K562 (cell line): ENCODE results near the gene P2RY8. TPM values are rescaled to one million over a fixed set of nuclear protein-coding genes. Genes with fewer than 3 reads are reported as not detected.

ENCODE experiments used
- ATAC-seq: fragments of 200-7000 bp; cut with Tn5 transposase; 3 replicates; pipeline ENCODE4 v1.9.1; 2020; ENCODE audit warnings: moderate library complexity
- BruUV-seq: library from RNA; stranded (reverse); fragments of 400-500 nt; replicated peaks from 2 replicates; lab custom pipeline; 2021; lab: Mats Ljungman, UMichigan
- CTCF ChIA-PET: fragments of 300-600 bp; formaldehyde crosslinking; extraction: SDS; loops from one replicate; lab custom pipeline; 2021; ENCODE audit warnings: low intra/inter-chr PET ratio; lab: Yijun Ruan, JAX
- POLR2A ChIA-PET: fragments of 300-600, 350-650 bp; sonication (Branson Sonifier 250); formaldehyde crosslinking; extraction: SDS; loops from one replicate; lab custom pipeline; 2021; ENCODE audit warnings: antibody characterized with exemption, inconsistent platforms; lab: Yijun Ruan, JAX
- DNase-seq, 4 experiments: peaks; one replicate each; pipeline versions ENCODE4 v3.0.0 to v3.0.0-alpha.2; 2011 to 2018; ENCODE audit warnings: low spot score in 3 of 4, mixed read lengths in 3 of 4; ENCODE audit errors: extremely low read depth in 1 of 4
- FAIRE-seq: peaks from 2 replicates; lab custom pipeline; 2011; peaks lifted over from hg19 to GRCh38; lab: Jason Lieb, UNC
- H2AFZ ChIP-seq: 2 replicates; pipeline ENCODE4 v1.6.0; 2011; ENCODE audit warnings: low read depth, low read length, control low read depth, inconsistent platforms
- H3K27ac ChIP-seq: fragments of 200-600 bp; 3 replicates; pipeline ENCODE4 v1.8.0; 2011; ENCODE audit warnings: low read depth, mild to moderate bottlenecking, control low read depth, inconsistent platforms, low read length, moderate library complexity, mixed read lengths; ENCODE audit errors: extremely low read depth
- H3K27me3 ChIP-seq, 2 experiments: fragments of 300-600 bp in 1 of 2; 2 replicates in 1 of 2; 3 replicates in 1 of 2; pipeline versions ENCODE4 v1.6.0 to v1.8.0; 2011; ENCODE audit warnings: inconsistent platforms in 2 of 2, low read length in 2 of 2, mild to moderate bottlenecking in 1 of 2, mixed read lengths in 1 of 2, moderate library complexity in 1 of 2; ENCODE audit not compliant: control insufficient read depth in 2 of 2, insufficient read depth in 2 of 2
- H3K36me3 ChIP-seq: fragments of 300-600 bp; 3 replicates; pipeline ENCODE4 v1.8.0; 2011; ENCODE audit warnings: mild to moderate bottlenecking, low read length, inconsistent platforms; ENCODE audit not compliant: control insufficient read depth, insufficient read depth
- H3K4me1 ChIP-seq, 2 experiments: fragments of 200-600 bp in 1 of 2; replicated peaks in 1 of 2; 2 replicates in 1 of 2; 3 replicates in 1 of 2; pipeline versions ENCODE4 v1.5.1 to v1.8.0; 2011; ENCODE audit warnings: inconsistent platforms in 2 of 2, low read length in 2 of 2, mild to moderate bottlenecking in 1 of 2, mixed read lengths in 1 of 2, moderate library complexity in 1 of 2; ENCODE audit not compliant: control insufficient read depth in 2 of 2, insufficient read depth in 2 of 2
- H3K4me2 ChIP-seq: 2 replicates; pipeline ENCODE4 v1.6.1; 2011; ENCODE audit warnings: low read length, control low read depth, inconsistent platforms, mixed read lengths; ENCODE audit not compliant: insufficient read depth
- H3K4me3 ChIP-seq: fragments of 200-600 bp; sonication (generic), shearing (Covaris generic); 2 replicates; pipeline ENCODE4 v1.5.1; 2016; ENCODE audit warnings: control low read depth, inconsistent platforms
- H3K79me2 ChIP-seq: fragments of 200-600 bp; 3 replicates; pipeline ENCODE4 v1.8.0; 2011; ENCODE audit warnings: low read length, inconsistent platforms; ENCODE audit not compliant: control insufficient read depth, insufficient read depth
- H3K9ac ChIP-seq, 2 experiments: 2 replicates each; pipeline versions ENCODE4 v1.6.0 to v1.6.1; 2011; ENCODE audit warnings: low read depth in 2 of 2, low read length in 2 of 2, control low read depth in 1 of 2, inconsistent platforms in 1 of 2, mild to moderate bottlenecking in 1 of 2, mixed read lengths in 1 of 2; ENCODE audit not compliant: insufficient read depth in 1 of 2
- H3K9me1 ChIP-seq: one replicate; pipeline ENCODE4 v1.6.0; 2011; ENCODE audit warnings: inconsistent platforms, mild to moderate bottlenecking, low read length, moderate library complexity; ENCODE audit not compliant: control insufficient read depth, insufficient read depth
- H3K9me3 ChIP-seq: replicated peaks from 2 replicates; pipeline ENCODE4 v1.5.1; 2011; ENCODE audit warnings: low read depth, low read length, inconsistent platforms; ENCODE audit not compliant: control insufficient read depth, insufficient read depth
- H4K20me1 ChIP-seq: replicated peaks from 2 replicates; pipeline ENCODE4 v1.6.1; 2011; ENCODE audit warnings: low read length, inconsistent platforms, mixed read lengths; ENCODE audit not compliant: control insufficient read depth, insufficient read depth
- HNRNPH1 ChIP-seq: fragments of 200-400 bp; formaldehyde crosslinking; optimal IDR thresholded peaks from 2 replicates; pipeline ENCODE3; 2017; ENCODE audit warnings: low read depth, mild to moderate bottlenecking, low read length, moderate library complexity
- KDM1A ChIP-seq, 2 experiments: fragments of 450-650 bp; IDR thresholded peaks; 2 replicates each; pipeline ENCODE4 v1.6.1; 2016; ENCODE audit warnings: mild to moderate bottlenecking in 2 of 2
- KLF1 ChIP-seq: fragments of 450-650 bp; IDR thresholded peaks from 2 replicates; pipeline ENCODE4 v1.6.1; 2016; ENCODE audit warnings: missing genetic modification characterization, missing compliant biosample characterization
- PKNOX1 ChIP-seq: fragments of 450-650 bp; IDR thresholded peaks from 2 replicates; pipeline ENCODE4 v1.6.1; 2016
- TOE1 ChIP-seq, 2 experiments: fragments of 450-650 bp in 1 of 2; sonication (generic) in 1 of 2; formaldehyde crosslinking in 1 of 2; IDR thresholded peaks; 2 replicates each; pipeline versions ENCODE4 v1.7.1 to v1.8.0; 2016 to 2022; ENCODE audit warnings: borderline replicate concordance in 2 of 2, mild to moderate bottlenecking in 2 of 2, antibody characterized with exemption in 1 of 2, inconsistent platforms in 1 of 2, low read depth in 1 of 2, missing genetic modification reagents in 1 of 2, moderate library complexity in 1 of 2
- ZNF324 ChIP-seq: fragments of 250-450 bp; sonication (Bioruptor Pico); IDR thresholded peaks from 2 replicates; pipeline ENCODE4 v1.4.0; 2020; ENCODE audit warnings: mild to moderate bottlenecking
- WGBS: fragments of 100-300 bp; shearing (Covaris generic); methylation state at CpG from one replicate; pipeline ENCODE4 v1.1.6; 2016; ENCODE audit warnings: low coverage, mixed read lengths; ENCODE audit not compliant: insufficient coverage; ENCODE audit errors: missing lambda C conversion rate; 5-methylcytosine and 5-hydroxymethylcytosine counted together
- in situ Hi-C: fragments of 300-500 bp; cut with MboI; formaldehyde crosslinking; loops from 4 replicates; pipeline ENCODE4 v1.15.0; 2018; ENCODE audit warnings: inconsistent platforms, mixed read lengths
- intact Hi-C: fragments of 100-400 bp; cut with micrococcal nuclease; formaldehyde crosslinking; loops from 2 replicates; pipeline ENCODE4 v1.14.2; 2022
- polyA plus RNA-seq, 8 experiments: library from polyadenylated mRNA; depleted of rRNA in 4 of 8; stranded (reverse) in 5 of 8; unstranded in 3 of 8; fragments of >200 nt; fragmentation: Nextera tagmentation in 2 of 8; fragmentation: Illumina TruSeq in 1 of 8; extraction: Ambion mirVana in 2 of 8; extraction: Trizol in 1 of 8; gene quantifications; 2 replicates each; pipeline versions ENCODE4 v1.2.1 to v1.2.3, GENCODE V29; 2011 to 2014; ENCODE audit warnings: inconsistent platforms in 1 of 8, missing spikeins in 1 of 8
- total RNA-seq, 7 experiments: library from RNA; depleted of rRNA in 6 of 7; stranded (reverse); fragments of >200 nt in 6 of 7; fragmentation: Illumina TruSeq in 2 of 7; extraction: Trizol in 2 of 7; gene quantifications; 2 replicates each; pipeline versions ENCODE4 v1.2.1 to v1.2.3, GENCODE V29; 2011 to 2021; ENCODE audit warnings: low replicate concordance in 1 of 7
- TF ChIP-seq, protein P1 (sequence below): fragments of 450-650 bp; formaldehyde crosslinking; conservative IDR thresholded peaks from 2 replicates; pipeline ENCODE4 v1.4.0; 2022; ENCODE audit warnings: mild to moderate bottlenecking, missing genetic modification characterization
- TF ChIP-seq, protein P2 (sequence below): fragments of 250-450 bp; sonication (Bioruptor Pico); IDR thresholded peaks from 2 replicates; pipeline ENCODE4 v1.8.0; 2021; ENCODE audit warnings: borderline replicate concordance, mild to moderate bottlenecking, moderate library complexity; ENCODE audit not compliant: poor library complexity, severe bottlenecking

Gene P2RY8
- total and polyA plus RNA-seq, 9 of the 15 experiments (the other 6 are each of a cell fraction or from before 2014, with no cell fraction given), result 0.04 to 0.69 (median 0.08) TPM; not detected in 3

DNA sequence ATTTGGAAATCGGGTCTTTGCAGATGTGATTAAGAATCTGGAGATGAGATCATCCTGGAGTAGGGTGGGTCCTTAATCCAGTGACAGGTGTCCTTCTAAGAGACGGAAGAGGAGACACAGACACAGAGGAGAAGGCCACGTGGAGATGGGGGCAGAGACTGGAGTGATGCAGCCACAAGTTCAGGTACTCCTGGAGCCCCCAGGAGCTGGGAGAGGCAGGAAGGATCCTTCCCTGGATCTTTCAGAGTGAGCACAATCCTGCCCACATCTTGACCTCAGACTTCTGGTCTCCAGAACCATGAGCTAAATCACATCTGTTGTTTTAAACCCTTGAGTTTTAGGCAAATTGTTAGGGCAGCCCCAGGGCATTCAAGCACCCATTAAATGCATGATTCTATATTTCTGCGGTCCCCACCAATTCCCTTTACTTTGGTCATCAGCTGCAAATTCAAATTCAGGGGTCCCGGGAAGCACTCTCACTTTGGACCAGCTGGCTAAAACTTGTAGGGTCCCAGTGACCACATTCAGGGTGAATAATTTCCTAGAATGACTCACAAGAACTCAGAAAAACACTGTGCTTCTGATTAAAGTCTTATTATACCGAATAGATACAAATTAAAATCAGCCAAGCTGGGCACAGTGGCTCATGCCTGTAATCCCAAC, 41.7 kb upstream of the P2RY8 start:
- no TSS peak for BruUV-seq
- Histone ChIP-seq H3K27me3 (no peaks in the 10 kb centered on the region), H3K4me1 (no peaks in the 10 kb centered on the region; a peak in 1 of 5 replicates), H3K9me1 (no peaks in the 10 kb centered on the region), H3K4me3 (no peak overlapping the region), H3K9ac (no peak overlapping the region), H3K36me3 (no peaks in the 10 kb centered on the region), H3K79me2 (no peaks in the 10 kb centered on the region), H3K9me3 (no peaks in the 10 kb centered on the region), H3K4me2 (no peak overlapping the region), H4K20me1 (no peaks in the 10 kb centered on the region), H2AFZ (no peak overlapping the region), H3K27ac (no peak overlapping the region)
- intact Hi-C loops (no loop called here), in situ Hi-C loops (loop anchor here (10.0 kb wide), 1 partner anchor 114 kb away; no protein-coding TSS in a partner anchor)
- DNase-seq (no peak), ATAC-seq (no peak), FAIRE-seq (no peak)
- 0% methylated on average over 6 of the region's 6 CpGs for WGBS
- TF ChIP-seq, protein P1, sequence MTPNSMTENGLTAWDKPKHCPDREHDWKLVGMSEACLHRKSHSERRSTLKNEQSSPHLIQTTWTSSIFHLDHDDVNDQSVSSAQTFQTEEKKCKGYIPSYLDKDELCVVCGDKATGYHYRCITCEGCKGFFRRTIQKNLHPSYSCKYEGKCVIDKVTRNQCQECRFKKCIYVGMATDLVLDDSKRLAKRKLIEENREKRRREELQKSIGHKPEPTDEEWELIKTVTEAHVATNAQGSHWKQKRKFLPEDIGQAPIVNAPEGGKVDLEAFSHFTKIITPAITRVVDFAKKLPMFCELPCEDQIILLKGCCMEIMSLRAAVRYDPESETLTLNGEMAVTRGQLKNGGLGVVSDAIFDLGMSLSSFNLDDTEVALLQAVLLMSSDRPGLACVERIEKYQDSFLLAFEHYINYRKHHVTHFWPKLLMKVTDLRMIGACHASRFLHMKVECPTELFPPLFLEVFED (CRISPR knock-in tag), result no peak
- TF ChIP-seq KLF1 (tag), result no peak
- ChIA-PET POLR2A (no interaction called here), CTCF (no interaction called here)

- Histone ChIP-seq H4K20me1 (no peaks in the 10 kb centered on the region), H3K4me3 (no peak overlapping the region), H3K79me2 (no peaks in the 10 kb centered on the region), H3K9me3 (no peaks in the 10 kb centered on the region), H3K4me2 (no peak overlapping the region), H3K27me3 (no peaks in the 10 kb centered on the region), H3K27ac (no peak overlapping the region), H2AFZ (no peak overlapping the region)
- ChIA-PET POLR2A (no interaction called here), CTCF (no interaction called here)
- no peak for FAIRE-seq
- intact Hi-C loops, result no loop called here
- WGBS, result 5% methylated on average over 2 of the region's 2 CpGs
- no peak for DNase-seq
- in situ Hi-C loops, result loop anchor here (10.0 kb wide), 1 partner anchor 113 kb away; no protein-coding TSS in a partner anchor
- TF ChIP-seq, protein P2, sequence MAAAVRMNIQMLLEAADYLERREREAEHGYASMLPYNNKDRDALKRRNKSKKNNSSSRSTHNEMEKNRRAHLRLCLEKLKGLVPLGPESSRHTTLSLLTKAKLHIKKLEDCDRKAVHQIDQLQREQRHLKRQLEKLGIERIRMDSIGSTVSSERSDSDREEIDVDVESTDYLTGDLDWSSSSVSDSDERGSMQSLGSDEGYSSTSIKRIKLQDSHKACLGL, result no peak
- TF ChIP-seq ZNF324 (CRISPR knock-in tag) (no peak), TOE1 (IDR thresholded peaks at IDR 0.05; ENCODE audit: borderline replicate concordance) (no peak), TOE1 (CRISPR knock-in tag; IDR thresholded peaks at IDR 0.05; ENCODE audit: borderline replicate concordance, low read depth) (no peak), KLF1 (tag) (no peak), HNRNPH1 (no peak), PKNOX1 (no peak), KDM1A (IDR thresholded peaks at IDR 0.05) (no peak)
- TF ChIP-seq, all 486 proteins: peak for 0
- no peaks in the 10 kb centered on the region; a peak in 1 of 5 replicates for H3K4me1 ChIP-seq
- H3K36me3 ChIP-seq, result no peaks in the 10 kb centered on the region
- no peak for ATAC-seq
- BruUV-seq, result no TSS peak
- H3K9me1 ChIP-seq, result no peaks in the 10 kb centered on the region
- no peak overlapping the region for H3K9ac ChIP-seq
Measured at GRCh38 chrX:1577845-1578244, 40.9 kb upstream of the P2RY8 start.
